Epithelial cell of proximal tubule (primary cell): Measurements from ENCODE around the gene MLST8. TPM values are rescaled to one million over a fixed set of nuclear protein-coding genes. Genes with fewer than 3 reads are reported as not detected.
A peak's percentile ranks its signal among the peaks of the same experiment; 100 is the strongest.

Source experiments
- DNase-seq: peaks from one replicate; pipeline ENCODE4 v3.0.0-alpha.2; 2011; ENCODE audit warnings: low read depth
- H3K4me3 ChIP-seq: 2 replicates; pipeline ENCODE4 v1.5.1; 2011; ENCODE audit warnings: low read depth, mild to moderate bottlenecking, low read length
- total RNA-seq: library from RNA; depleted of rRNA; stranded (reverse); fragments of >200 nt; gene quantifications from 2 replicates; pipeline ENCODE4 v1.2.3, GENCODE V29; 2015
- TF ChIP-seq, protein P1 (sequence below): conservative IDR thresholded peaks from 2 replicates; pipeline ENCODE4 v1.5.1; 2012; ENCODE audit warnings: low read depth, mild to moderate bottlenecking, low read length

The MLST8 gene
- total RNA-seq, 1 donor from 2014 or later: 98.2 TPM

DNA sequence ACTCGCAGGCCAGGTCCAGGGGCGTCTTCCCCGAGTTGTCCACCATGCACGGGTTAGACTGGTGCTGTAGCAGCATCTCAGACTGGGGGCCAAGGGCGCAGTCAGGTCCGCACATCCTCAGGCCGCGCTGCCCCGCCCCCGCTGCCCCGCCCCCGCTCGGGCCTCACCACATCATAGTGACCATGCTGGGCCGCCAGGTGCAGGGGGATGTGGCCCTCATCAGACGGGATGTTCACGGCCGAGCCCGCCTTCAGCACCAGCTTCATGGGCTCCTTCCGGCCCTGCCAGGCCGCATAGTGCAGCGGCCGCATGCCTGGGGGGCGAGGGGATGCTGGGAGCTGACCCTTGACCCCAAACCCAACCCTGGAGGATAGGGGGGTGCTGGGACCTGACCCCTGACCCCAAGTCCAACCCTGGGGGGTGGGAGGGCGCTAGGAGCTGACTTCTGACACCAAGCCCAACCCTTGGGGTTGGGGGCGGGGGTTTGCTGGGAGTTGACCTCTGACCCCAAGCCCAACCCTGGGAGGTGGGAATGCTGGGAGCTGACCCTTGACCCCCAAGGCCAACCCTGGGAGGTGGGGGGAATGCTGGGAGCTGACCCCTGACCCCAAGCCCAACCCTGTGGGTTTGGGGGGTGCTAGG lies 15.9 kb upstream of the MLST8 start:
- H3K4me3 ChIP-seq: no peak overlapping the region
- TF ChIP-seq, protein P1, sequence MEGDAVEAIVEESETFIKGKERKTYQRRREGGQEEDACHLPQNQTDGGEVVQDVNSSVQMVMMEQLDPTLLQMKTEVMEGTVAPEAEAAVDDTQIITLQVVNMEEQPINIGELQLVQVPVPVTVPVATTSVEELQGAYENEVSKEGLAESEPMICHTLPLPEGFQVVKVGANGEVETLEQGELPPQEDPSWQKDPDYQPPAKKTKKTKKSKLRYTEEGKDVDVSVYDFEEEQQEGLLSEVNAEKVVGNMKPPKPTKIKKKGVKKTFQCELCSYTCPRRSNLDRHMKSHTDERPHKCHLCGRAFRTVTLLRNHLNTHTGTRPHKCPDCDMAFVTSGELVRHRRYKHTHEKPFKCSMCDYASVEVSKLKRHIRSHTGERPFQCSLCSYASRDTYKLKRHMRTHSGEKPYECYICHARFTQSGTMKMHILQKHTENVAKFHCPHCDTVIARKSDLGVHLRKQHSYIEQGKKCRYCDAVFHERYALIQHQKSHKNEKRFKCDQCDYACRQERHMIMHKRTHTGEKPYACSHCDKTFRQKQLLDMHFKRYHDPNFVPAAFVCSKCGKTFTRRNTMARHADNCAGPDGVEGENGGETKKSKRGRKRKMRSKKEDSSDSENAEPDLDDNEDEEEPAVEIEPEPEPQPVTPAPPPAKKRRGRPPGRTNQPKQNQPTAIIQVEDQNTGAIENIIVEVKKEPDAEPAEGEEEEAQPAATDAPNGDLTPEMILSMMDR: no peak
- DNase-seq: no peak

- TF ChIP-seq, protein P1: no peak
- no peak for DNase-seq
Measured at GRCh38 chr16:2190002-2190658, 15.1 kb upstream of the MLST8 start.

DNA sequence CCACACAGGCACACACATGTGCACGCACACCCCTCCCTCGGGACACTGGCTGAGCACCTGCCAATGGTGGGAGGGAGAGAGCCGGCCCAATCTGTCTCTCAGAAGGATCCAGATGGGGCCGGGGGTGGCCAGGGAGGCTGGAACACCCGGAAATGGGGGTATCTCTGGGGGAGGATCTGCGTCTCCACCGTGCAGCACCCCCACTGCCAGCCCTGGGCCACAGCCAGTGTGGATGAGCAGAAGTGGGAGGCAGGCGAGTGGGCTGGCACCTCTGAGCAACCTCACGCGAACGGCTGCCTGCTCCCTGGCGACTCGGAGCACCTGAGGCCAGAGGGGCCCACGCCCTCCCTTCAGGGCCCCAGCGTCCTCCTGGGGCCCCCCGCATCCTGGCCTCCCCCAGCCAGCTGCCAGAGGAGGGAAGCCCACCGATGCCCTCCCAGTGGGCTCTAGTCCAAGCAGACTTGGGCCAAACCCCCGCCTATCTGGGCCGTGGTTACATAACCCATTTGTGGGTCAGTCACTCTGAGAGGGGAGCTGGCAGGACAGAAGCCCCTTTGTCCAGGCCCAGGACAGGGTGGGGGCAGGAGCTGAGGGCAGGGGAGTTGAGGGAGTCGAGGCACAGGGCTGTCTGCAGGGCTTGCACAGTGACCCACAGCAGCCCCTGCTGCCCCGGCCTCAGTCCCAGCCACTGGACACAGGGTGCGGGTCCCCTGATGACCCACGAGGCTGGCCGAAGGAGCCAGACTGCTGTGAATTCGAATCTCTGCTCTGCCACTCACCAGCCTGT lies 14.4 kb upstream of the MLST8 start:
- DNase-seq: no peak
- TF ChIP-seq, protein P1: no peak
- H3K4me3 ChIP-seq: no peak overlapping the region

More at GRCh38 chr16:2190002-2190658, 15.1 kb upstream of the MLST8 start:
- no peak overlapping the region for H3K4me3 ChIP-seq

- no peak overlapping the region for H3K4me3 ChIP-seq
- DNase-seq: no peak
- TF ChIP-seq, protein P1: no peak
Measured at GRCh38 chr16:2191446-2191706, 13.9 kb upstream of the MLST8 start.

- no peak overlapping the region for H3K4me3 ChIP-seq
- TF ChIP-seq, protein P1: no peak
- no peak for DNase-seq
Measured at GRCh38 chr16:2194166-2194834, 11.0 kb upstream of the MLST8 start.

DNA sequence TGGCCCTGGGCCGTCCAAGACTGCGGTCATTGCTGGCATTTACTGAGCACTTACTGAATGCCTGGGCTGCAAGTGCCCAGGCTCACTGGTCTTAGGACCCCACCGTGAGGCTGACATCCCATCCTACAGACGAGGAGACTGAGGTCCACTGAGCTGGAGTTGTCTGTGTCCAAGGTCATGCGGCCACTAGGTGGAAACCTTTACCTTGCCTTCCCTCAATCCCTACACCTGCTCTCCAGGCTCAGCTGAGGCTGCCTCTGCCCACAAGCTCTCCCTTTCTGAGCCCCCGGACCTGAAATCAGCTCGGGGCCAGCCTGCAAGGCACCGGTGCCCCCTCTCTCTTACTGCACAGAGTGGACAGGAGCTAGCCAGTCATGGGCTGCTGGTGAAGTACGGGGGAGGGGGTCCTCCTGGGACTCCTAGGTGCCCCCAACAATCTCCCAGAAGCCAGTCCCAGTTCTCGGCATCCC lies 10.4 kb upstream of the MLST8 start:
- DNase-seq: no peak
- H3K4me3 ChIP-seq: no peak overlapping the region
- TF ChIP-seq, protein P1: peak; percentile 62
